Mammary microvascular endothelial cell (primary cell): ENCODE data around the gene OR56A4. TPM values are rescaled to one million over a fixed set of nuclear protein-coding genes. Genes with fewer than 3 reads are reported as not detected.

ENCODE experiments used
- total RNA-seq: library from RNA; depleted of rRNA; stranded (reverse); fragments of >200 nt; gene quantifications from 2 replicates; pipeline ENCODE4 v1.2.3, GENCODE V29; 2015

Gene OR56A4, protein sequence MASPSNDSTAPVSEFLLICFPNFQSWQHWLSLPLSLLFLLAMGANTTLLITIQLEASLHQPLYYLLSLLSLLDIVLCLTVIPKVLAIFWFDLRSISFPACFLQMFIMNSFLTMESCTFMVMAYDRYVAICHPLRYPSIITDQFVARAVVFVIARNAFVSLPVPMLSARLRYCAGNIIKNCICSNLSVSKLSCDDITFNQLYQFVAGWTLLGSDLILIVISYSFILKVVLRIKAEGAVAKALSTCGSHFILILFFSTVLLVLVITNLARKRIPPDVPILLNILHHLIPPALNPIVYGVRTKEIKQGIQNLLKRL
- total RNA-seq = not detected in 2 replicates

DNA sequence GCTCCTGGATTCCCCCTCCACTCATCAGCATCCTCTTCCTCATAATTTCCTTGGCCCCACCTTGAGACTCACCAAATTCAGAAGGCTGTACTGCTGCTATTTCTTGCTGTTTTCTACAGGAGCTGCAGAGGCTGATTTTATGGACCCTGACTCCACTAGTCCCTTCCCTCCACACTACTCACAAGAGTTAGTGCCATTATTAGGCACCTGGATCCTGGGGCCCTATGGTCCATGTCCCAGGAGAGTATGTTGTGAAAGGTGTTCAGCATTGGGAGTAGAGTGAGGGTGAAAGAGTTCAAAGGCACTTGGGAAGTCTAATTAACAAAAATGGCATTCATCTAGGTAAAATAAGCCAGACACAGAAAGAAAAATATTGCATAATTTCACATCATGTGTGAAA lies at the start of gene OR56A4:
OR56A4 (minus strand) TSS at position 101 of the 400 bp plus-strand sequence. CDS start 3,954 bp downstream, outside the sequence.

DNA sequence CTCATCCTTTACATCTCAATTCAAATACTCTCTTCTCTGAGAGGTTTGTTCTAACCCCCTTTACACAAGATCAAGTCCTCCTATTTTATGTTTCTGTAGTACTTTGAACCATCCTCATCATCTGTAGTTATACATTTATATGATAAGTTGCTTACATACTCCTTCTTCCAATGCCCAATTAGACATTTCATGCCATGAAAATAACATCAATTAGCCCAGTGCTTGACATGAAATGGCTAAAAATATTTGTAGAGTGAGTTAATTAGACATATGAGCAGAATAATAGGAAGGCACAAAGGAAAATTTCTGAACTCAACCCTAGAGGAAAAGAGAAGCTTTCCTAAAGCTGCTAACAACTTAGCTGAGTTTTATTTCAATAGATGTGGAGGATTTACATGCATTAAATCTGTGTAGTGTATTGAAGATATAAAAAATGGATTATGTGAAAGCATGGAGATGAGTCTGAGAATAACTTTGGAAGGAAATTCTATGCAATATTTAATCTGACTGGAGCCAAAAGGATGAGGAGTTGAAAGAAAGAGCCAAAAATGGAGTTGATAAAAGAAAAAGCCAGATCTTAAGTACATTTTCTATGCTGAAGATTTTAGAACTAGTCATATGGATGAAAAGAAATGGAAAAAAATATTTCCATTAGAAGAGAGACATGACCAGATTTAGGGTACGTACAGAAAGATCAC lies 24.1 kb upstream of the OR56A4 start, which contains the start of gene OR56A1:
OR56A1 (minus strand) TSS at position 51 of the 698 bp plus-strand sequence. CDS start 3,066 bp downstream, outside the sequence.

DNA sequence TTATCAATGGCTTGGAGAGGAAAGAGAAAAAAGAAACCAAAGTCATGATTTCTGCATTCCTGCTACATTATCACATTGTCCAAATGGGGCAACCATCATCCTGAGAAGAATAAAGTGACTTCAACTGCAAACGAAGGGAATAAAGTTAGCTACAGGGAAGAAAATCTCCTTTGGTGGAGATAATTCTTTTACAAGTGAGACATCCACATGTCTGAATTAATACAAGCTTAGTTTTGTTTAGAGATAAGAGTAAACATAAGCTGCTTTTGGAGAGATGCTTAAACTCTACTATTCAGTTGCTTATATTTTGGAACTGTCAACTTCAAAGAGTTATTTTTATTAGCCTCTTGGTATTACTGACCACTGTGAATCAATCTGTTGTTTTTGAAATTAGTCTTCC lies 19.9 kb downstream of the OR56A4 start, which contains the start of gene OR52L1:
OR52L1 (minus strand) TSS at position 101 of the 400 bp plus-strand sequence; CDS start at position 46, 55 bp downstream.

DNA sequence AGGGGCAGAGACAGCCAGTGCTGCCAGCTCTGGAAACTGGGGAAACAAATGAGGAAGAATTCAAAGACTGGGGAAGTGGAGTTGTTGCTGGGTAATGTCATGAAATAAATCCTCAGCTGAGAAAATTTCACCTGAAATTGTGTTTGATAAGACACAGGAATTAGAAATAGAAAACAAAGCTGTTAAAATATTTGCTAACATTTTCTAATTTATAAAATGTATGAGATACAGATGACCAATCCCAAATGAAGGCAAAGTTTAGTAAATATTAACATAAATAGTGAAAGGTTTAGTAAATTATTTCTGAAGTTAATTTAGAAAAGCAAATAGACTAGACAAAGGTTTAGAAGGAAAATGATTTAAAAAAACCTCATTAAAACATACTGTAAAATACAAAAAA lies 38.4 kb downstream of the OR56A4 start, which contains the start of gene OR56A5:
OR56A5 (minus strand) TSS at position 101 of the 400 bp plus-strand sequence; CDS start at position 101, 0 bp downstream.

Other genes starting within 250 kb of the OR56A4 start
- not detected in 2 replicates for gene OR52N5, start 223.6 kb downstream of the OR56A4 start, total RNA-seq
- gene OR52N1, start 215.7 kb downstream of the OR56A4 start, total RNA-seq = not detected in 2 replicates
- not detected in 2 replicates for gene OR52N2, start 198.0 kb downstream of the OR56A4 start, total RNA-seq
- not detected in 2 replicates for gene OR52E6, start 165.0 kb downstream of the OR56A4 start, total RNA-seq
- gene OR52E8, start 149.3 kb downstream of the OR56A4 start, total RNA-seq = not detected in 2 replicates
- not detected in 2 replicates for gene OR52E4, start 126.3 kb downstream of the OR56A4 start, total RNA-seq
- gene OR52E5, start 113.7 kb downstream of the OR56A4 start, total RNA-seq = not detected in 2 replicates
- not detected in 2 replicates for gene OR56A3, start 64.7 kb downstream of the OR56A4 start, total RNA-seq
- gene OR56A5, start 38.5 kb downstream of the OR56A4 start, total RNA-seq = not detected in 2 replicates
- gene OR52L1, start 20.0 kb downstream of the OR56A4 start, total RNA-seq = not detected in 2 replicates
- gene OR56A1, start 23.8 kb upstream of the OR56A4 start, total RNA-seq = not detected in 2 replicates
- gene OR56B4, start 100.7 kb upstream of the OR56A4 start, total RNA-seq = not detected in 2 replicates
- not detected in 2 replicates for gene OR52B2, start 163.4 kb upstream of the OR56A4 start, total RNA-seq
- not detected in 2 replicates for gene OR52W1, start 192.3 kb upstream of the OR56A4 start, total RNA-seq
- not detected in 2 replicates for gene C11orf42, start 198.6 kb upstream of the OR56A4 start, total RNA-seq
- gene FHIP1B, start 227.7 kb upstream of the OR56A4 start, total RNA-seq = 11.1 and 11.3 TPM in 2 replicates
- gene CNGA4, start 232.1 kb upstream of the OR56A4 start, total RNA-seq = not detected in 2 replicates